ENCODE data around the gene ACOXL. TPM values are rescaled to one million over a fixed set of nuclear protein-coding genes. Genes with fewer than 3 reads are reported as not detected.

ACOXL gene
- total and polyA plus RNA-seq, 10 of the 15 experiments (the other 5 are each of a cell fraction or from before 2014, with no cell fraction given), result 0.05 to 1.3 (median 0.71) TPM

DNA sequence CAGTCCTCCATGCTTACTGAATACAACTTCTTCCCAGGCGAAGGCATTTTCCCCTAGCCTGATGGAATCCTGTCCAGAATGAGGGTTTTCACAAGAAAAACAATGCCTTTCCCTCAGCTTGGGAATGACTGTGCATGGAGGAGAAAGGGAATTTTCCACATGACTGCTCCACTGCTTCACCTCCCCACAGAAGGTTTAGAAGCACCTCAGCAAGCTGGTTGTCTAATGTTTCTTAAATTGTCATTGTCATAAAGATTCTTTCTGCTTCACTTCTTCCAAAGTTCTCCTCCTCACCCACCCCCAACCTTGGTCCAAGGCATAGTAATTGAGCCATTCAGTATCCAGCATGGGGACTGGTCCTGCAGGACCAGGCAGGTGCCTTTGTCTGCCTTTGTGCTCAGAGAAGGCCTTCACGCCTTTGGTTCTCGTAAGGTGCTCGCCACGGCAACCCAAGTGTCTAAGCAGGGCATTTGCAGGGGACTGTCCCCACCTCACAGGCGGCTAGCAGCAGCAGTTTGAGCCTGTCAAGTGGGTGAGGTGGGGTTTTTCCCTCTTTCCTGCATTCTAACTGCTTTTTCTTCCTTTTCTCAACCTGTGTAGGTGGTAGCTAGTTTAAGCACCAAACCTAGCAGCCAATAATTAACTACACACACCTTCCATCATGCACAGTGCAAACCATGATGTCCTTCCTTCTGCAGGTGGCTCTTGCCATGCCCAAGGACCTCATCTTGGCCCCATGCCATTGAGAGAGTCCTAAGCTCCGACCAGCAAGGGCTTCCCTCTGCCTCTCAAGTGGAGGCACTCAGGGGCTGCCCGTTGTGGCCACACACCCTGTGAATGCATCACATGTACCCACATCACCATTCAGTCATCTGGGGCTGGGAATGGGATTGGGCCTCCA lies 322.7 kb downstream of the ACOXL start (continued):
- TF ChIP-seq EED (IDR thresholded peaks at IDR 0.05; ENCODE audit: low read depth) (peak; percentile 48; the same call in 1 of the 2 replicates), POLR2AphosphoS2 (IDR thresholded peaks at IDR 0.05; ENCODE audit: low read depth, low read length) (no peak), MYB (IDR thresholded peaks at IDR 0.05; ENCODE audit: borderline replicate concordance, low read depth, low read length) (peak; percentile 84), SIX5 (IDR thresholded peaks at IDR 0.05; ENCODE audit: low read depth, low read length, severe bottlenecking) (no peak), ZBED1 (IDR thresholded peaks at IDR 0.05; ENCODE audit: borderline replicate concordance) (peak; percentile 70; the same call in 1 of the 2 replicates), TBL1XR1 (IDR thresholded peaks at IDR 0.05; ENCODE audit: low read depth, low read length) (peak; percentile 87; the same call in 1 of the 2 replicates), CBX3 (IDR thresholded peaks at IDR 0.05; ENCODE audit: borderline replicate concordance, low read depth) (no peak), ATF7 (IDR thresholded peaks at IDR 0.05; ENCODE audit: low read depth) (peak; percentile 74), NFXL1 (IDR thresholded peaks at IDR 0.05; ENCODE audit: borderline replicate concordance) (no peak), EZH2 (IDR thresholded peaks at IDR 0.05; ENCODE audit: borderline replicate concordance, control insufficient read depth, low read depth, low read length) (no peak), PML (IDR thresholded peaks at IDR 0.05; ENCODE audit: low read length) (no peak), CHD4 (IDR thresholded peaks at IDR 0.05) (no peak), SMAD1 (IDR thresholded peaks at IDR 0.05; ENCODE audit: low read depth, partially characterized antibody) (peak; percentile 24), CREM (IDR thresholded peaks at IDR 0.05; ENCODE audit: low read depth) (peak; percentile 66), YY1 (IDR thresholded peaks at IDR 0.05; ENCODE audit: low read depth, low read length) (no peak)
- TF ChIP-seq, protein P1, sequence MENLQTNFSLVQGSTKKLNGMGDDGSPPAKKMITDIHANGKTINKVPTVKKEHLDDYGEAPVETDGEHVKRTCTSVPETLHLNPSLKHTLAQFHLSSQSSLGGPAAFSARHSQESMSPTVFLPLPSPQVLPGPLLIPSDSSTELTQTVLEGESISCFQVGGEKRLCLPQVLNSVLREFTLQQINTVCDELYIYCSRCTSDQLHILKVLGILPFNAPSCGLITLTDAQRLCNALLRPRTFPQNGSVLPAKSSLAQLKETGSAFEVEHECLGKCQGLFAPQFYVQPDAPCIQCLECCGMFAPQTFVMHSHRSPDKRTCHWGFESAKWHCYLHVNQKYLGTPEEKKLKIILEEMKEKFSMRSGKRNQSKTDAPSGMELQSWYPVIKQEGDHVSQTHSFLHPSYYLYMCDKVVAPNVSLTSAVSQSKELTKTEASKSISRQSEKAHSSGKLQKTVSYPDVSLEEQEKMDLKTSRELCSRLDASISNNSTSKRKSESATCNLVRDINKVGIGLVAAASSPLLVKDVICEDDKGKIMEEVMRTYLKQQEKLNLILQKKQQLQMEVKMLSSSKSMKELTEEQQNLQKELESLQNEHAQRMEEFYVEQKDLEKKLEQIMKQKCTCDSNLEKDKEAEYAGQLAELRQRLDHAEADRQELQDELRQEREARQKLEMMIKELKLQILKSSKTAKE (IDR thresholded peaks at IDR 0.05; ENCODE audit: low read depth, poor library complexity, severe bottlenecking), result peak; percentile 81
- TF ChIP-seq, protein P2, sequence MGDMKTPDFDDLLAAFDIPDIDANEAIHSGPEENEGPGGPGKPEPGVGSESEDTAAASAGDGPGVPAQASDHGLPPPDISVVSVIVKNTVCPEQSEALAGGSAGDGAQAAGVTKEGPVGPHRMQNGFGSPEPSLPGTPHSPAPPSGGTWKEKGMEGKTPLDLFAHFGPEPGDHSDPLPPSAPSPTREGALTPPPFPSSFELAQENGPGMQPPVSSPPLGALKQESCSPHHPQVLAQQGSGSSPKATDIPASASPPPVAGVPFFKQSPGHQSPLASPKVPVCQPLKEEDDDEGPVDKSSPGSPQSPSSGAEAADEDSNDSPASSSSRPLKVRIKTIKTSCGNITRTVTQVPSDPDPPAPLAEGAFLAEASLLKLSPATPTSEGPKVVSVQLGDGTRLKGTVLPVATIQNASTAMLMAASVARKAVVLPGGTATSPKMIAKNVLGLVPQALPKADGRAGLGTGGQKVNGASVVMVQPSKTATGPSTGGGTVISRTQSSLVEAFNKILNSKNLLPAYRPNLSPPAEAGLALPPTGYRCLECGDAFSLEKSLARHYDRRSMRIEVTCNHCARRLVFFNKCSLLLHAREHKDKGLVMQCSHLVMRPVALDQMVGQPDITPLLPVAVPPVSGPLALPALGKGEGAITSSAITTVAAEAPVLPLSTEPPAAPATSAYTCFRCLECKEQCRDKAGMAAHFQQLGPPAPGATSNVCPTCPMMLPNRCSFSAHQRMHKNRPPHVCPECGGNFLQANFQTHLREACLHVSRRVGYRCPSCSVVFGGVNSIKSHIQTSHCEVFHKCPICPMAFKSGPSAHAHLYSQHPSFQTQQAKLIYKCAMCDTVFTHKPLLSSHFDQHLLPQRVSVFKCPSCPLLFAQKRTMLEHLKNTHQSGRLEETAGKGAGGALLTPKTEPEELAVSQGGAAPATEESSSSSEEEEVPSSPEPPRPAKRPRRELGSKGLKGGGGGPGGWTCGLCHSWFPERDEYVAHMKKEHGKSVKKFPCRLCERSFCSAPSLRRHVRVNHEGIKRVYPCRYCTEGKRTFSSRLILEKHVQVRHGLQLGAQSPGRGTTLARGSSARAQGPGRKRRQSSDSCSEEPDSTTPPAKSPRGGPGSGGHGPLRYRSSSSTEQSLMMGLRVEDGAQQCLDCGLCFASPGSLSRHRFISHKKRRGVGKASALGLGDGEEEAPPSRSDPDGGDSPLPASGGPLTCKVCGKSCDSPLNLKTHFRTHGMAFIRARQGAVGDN (IDR thresholded peaks at IDR 0.05), result peak; percentile 70
- TF ChIP-seq, protein P3, sequence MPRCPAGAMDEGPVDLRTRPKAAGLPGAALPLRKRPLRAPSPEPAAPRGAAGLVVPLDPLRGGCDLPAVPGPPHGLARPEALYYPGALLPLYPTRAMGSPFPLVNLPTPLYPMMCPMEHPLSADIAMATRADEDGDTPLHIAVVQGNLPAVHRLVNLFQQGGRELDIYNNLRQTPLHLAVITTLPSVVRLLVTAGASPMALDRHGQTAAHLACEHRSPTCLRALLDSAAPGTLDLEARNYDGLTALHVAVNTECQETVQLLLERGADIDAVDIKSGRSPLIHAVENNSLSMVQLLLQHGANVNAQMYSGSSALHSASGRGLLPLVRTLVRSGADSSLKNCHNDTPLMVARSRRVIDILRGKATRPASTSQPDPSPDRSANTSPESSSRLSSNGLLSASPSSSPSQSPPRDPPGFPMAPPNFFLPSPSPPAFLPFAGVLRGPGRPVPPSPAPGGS (IDR thresholded peaks at IDR 0.05; ENCODE audit: borderline replicate concordance, insufficient read depth, low read depth, low read length, poor library complexity, severe bottlenecking), result peak; percentile 81
- TF ChIP-seq, protein P4, sequence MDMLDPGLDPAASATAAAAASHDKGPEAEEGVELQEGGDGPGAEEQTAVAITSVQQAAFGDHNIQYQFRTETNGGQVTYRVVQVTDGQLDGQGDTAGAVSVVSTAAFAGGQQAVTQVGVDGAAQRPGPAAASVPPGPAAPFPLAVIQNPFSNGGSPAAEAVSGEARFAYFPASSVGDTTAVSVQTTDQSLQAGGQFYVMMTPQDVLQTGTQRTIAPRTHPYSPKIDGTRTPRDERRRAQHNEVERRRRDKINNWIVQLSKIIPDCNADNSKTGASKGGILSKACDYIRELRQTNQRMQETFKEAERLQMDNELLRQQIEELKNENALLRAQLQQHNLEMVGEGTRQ (IDR thresholded peaks at IDR 0.05; ENCODE audit: borderline replicate concordance, low read depth, low read length), result no peak
- TF ChIP-seq, protein P5, sequence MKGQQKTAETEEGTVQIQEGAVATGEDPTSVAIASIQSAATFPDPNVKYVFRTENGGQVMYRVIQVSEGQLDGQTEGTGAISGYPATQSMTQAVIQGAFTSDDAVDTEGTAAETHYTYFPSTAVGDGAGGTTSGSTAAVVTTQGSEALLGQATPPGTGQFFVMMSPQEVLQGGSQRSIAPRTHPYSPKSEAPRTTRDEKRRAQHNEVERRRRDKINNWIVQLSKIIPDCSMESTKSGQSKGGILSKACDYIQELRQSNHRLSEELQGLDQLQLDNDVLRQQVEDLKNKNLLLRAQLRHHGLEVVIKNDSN (IDR thresholded peaks at IDR 0.05; ENCODE audit: borderline replicate concordance, extremely low read length, insufficient read depth, low read depth, low read length), result no peak

Data from GM12878 (cell line).